HG02642 (cell line): ENCODE results near the gene RILPL2.
"Not testable (repeated sequence)": the region's sequence is repeated elsewhere in the genome, so short reads cannot be mapped to it uniquely, and the experiment has no call there.

ENCODE experiments used
- ATAC-seq: cut with Tn5 transposase; IDR thresholded peaks from one replicate; pipeline ENCODE4 v1.9.1; 2021; ENCODE audit warnings: mild to moderate bottlenecking; ENCODE audit not compliant: unreplicated experiment, poor library complexity

Gene RILPL2

DNA sequence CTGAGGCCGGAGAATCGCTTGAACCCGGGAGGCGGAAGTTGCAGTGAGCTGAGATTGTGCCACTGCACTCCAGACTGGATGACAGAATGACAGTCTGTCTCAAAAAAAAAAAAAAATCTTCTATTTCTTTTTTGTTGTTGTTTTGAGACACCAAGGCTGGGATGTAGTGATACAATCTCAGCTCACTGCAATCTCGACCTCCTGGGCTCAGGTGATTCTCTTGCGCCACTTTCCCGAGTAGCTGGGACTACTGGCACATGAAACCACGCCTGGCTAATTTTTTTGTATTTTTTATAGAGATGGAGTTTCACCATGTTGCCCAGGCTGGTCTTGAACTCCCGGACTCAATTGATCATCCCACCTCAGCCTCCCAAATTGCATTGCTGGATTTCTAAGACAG is 14.2 kb upstream of the RILPL2 start:
- ATAC-seq: no peak

DNA sequence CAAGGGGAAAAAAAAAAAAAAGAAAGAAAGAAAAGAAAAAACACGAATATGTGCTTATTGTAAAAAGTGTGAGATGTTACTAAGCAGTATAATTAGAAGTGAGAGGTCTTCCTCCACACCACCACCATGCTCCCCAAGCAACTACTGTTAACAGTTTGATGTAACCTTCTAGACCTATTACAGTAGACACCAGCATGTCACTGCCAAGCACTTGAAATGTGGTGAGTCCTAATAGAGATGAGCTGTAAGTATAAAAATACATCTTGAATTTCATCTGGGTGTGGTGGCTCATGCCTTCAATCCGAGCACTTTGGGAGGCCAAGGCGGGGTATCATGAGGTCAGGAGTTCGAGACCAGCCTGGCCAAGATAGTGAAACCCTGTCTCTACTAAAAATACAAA is 13.4 kb upstream of the RILPL2 start:
- no peak for ATAC-seq

DNA sequence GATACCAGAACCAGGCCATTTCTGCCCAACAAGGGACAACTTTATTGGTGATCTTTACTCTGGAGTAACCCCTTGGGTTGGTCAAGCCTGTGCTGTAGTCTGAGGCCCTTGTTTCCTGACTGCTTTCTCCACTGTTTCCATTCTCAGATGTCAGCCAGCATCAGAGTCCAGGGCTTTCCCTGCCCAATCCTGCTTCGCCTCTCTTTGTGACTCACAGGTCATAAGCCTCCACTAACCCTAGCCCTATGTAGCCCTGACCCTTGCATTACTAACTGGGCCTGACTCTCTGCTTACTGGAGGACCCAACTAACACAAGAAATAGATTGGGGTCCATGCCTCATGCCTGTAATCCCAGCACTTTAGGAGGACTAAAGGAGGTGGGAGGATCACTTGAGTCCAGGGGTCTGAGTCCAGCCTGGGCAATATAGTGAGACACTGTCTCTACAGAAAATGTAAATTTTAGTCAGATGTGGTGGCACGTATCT is 12.8 kb upstream of the RILPL2 start:
- no peak for ATAC-seq

DNA sequence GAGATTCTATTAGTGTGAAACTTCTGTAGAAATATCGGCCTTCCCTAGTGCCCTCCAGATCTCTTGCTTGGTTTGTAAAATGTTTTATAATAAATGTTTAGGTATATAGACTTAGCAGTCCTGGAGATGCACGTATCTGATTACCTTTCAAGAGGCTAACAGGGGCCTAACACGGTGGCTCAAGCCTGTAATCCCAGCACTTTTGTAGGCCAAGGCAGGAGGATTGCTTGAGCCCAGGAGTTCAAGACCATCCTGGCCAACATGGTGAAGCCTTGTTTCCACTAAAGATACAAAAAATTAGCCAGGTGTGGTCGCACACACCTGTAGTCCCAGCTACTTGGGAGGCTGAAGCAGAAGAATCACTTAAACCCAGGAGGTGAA is 9.8 kb upstream of the RILPL2 start:
- ATAC-seq: no peak

DNA sequence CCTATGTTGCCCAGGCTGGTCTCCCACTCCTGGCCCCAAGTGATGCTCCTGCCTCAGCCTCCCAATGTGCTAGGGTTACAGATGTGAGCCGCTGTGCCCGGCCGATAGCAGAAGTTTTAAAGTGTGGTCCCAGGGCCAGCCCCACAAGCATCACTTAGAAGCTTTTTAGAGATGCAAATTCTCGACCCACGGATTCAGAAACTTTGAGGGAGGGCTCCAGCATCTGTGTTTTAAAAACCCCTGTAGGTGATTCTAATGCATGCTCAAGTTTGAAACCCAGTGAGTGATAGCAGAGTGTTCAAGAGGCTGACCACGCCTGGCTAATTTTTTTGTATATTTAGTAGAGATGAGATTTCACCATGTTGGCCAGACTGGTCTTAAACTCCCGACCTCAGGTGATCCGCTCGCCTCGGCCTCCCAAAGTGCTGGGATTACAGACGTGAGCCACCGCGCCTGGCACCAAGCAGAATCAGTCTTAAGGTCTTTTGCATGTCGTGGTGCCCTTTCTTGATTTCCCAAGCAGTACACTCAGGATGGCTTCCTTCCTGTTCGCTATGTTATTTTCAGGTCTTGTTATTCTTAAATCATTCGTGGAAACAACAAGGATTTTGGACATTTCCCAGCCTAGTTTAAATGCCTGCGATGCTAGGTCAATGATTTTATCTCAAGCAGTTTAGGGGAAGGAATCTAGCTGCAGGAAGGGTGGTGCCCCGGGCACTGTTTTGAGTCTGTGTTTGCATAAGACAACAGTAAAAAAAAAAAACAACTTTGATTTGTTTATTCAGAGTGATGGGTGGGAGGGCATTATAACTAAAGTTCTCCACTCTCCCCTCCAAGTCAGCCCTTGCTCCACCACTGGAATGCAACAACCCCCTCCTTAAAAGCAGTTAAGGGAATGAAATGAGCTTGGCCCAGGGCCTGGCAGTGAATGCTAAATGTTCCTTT is 9.2 kb upstream of the RILPL2 start:
- ATAC-seq: no peak

DNA sequence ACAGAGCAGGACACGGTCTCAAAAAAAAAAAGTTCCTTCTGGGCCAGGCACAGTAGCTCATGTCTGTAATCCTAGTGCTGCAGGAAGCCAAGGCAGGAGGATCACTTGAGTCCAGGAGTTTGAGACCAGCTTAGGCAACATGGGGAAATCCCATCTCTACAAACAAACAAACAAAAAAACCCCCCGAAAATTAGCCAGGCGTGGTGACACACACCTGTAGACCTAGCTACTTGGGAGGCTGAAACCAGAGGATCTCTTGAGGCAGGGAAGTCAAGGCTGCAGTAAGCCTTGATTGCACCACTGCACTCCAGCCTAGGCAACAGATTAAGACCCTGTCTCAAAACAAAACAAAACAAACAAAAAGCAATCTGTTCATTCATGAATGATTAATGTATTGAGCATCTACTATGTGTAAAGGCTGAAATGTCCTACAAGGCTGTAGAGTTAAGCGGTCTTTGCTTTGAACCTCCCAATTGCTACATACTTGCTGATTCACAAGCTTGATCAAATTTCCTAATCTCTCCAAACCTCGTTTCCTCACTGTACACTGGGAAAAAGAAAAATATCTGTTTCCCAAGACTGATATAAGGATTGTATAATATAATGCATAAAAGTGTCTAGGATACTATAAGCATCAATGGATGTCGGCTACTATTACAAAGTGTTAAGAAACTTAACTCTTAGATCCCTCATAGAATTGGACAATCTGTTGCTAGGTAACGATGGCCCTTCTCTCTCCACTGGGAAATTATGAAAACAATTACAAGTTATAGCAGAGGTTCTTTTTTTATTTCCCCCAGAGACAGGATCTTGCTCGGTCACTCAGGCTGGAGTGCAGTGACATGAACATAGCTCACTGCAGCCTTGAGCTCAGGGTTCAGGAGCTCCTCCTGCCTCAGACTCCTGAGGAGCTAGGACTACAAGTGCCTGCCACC is 7.9 kb upstream of the RILPL2 start:
- ATAC-seq: no peak

DNA sequence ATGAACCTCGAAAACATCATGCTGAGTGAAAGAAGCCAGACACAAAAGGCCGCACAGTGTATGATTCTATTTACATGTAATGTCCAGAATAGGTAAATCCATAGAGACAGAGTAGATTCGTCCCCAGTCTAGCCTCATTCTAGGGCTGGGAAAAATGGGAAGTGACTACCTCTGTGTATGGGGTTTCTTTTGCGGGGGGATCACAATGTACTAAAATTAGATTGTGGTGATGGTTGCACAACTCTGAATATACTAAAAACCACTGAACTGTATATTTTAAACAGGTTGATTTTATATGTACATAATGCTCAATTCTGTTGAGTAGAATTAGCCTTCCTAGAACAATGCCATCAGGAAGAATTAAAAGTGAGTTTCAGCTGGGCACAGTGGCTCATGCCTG is 6.3 kb upstream of the RILPL2 start:
- ATAC-seq: no peak

DNA sequence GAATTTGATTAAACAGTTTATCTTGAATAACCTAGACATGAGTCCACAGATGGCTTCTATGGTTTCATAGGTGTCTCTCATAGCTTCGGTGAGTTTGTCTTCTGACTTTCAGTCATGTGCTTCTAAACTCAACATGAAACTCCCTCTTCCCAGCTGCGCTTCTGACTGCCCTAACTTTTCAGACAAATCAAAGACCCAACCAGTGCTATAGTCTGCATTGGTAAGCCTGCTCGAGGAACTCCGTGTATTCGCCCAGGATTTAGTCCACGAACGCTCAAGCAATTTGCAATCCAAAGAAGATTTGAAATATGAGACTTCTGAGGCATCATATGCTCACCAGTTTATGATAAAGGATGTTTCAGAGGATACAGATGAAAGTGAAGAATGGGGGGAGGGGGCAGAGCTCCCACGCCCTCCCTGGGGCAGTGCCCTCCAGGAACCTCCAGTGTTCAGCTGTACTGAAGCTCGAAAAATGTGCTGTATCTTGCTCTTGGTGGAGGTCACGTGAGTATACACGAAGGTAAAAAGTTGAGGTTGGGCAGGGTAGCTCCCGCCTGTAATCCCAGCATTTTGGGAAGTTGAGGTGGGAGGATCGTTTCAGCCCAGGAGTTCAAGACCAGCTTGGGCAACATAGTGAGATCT is 5.2 kb upstream of the RILPL2 start:
- peak; percentile 53 for ATAC-seq

DNA sequence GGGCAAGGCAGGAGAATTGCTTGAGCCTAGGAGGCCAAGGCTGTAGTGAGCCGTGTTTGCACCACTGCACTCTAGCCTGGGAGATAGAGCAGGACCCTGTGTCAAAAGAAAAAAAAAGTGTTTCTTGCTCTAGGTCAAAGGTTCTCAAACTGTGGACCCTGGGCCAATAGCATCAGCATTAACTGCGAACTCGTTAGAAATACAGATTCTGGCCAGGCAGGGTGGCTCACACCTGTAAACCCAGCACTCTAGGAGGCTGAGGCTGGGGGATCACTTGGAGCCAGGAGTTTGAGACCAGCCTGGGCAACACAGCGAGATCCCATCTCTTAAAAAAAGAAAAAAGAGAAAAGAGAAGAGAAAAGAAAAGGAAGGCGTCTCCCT is 858 bp downstream of the RILPL2 start:
- no peak for ATAC-seq

DNA sequence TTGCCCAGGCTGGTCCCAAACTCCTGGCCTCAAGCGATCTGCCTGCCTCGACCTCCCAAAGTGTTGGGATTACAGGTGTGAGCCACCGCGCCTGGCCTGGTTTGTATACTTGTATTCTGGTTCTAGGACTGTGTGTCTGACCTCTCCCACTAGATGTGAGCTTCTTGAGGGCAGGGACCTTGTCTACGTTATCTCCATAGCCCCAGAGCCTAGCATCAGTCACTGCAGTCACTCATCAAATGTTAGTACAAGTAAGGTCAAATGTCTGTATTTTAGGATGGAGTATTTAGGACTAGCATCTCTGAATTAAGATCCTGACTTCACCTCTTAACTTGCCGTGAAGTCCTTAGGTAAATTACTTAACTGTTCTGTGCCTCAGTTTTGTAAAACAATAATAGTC is 2.9 kb downstream of the RILPL2 start:
- no peak for ATAC-seq

DNA sequence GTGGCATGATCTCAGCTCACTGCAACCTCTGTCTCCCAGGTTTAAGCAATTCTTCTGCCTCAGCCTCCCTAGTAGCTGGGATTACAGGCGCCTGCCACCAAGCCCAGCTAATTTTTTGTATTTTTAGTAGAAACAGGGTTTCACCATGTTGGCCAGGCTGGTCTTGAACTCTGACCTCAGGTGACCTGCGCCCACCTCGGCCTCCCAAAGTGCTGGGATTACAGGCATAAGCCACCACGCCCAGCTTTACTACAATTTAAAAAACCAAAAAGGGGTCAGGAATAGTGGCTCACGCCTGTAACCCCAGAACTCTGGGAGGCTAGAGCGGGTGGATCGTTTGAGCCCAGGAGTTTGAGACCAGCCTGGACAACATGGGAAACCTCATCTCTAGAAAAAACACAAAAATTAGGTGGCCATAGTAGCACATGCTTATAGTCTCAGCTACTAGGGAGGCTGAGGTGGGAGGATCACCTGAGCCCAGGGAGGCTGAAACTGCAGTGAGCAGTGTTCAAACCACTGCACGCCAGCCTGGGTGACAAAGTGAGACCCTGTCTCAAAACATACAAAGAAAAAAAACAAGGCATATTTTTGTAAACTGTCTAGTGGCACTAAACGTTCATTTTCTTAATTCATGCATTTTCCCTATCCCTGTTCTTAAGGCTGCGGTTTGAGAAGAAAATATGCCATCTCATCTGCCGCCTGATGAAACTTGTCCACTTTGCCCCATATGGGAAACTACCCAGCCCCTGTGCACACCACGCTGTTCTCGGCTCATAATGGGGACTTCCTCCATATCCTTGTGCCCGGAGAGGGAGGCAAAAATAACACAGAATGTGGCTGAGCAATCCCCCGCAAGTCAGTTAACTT is 4.3 kb downstream of the RILPL2 start:
- not testable (repeated sequence) for ATAC-seq

DNA sequence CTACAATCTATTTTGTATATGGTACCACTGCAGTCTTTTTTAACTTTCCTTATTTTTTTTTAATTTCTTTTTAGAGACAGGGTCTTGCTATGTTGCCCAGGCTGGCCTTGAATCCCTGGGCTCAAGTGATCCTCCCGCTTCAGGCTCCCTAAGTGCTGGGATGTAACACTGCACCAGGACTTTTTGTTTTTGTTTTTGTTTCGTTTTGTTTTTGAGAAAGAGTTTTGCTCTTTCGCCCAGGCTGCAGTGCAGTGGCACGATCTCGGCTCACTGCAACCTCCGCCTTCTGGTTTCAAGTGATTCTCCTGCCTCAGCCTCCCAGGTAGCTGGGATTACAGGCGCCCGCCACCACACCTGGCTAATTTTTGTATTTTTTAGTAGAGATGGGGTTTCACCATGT is 7.4 kb downstream of the RILPL2 start:
- not testable (repeated sequence) for ATAC-seq

DNA sequence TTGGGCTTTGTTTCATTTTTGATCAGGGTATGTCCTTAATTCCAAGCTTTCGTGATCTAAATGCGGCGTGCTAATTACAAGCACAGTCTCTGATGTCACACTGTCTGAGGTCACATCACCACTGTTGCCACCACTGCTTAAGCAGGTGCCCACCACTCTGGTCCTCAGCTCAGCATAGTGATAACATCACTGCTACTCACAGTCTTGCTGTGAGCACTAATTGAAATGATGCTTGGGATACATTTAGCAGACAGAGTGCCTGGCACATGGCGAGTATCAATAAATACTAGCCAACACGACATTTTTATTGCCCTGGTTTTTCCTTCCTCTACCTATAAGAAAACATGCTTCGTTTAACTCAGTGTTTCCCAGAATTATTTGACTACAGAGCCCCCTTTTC is 7.9 kb downstream of the RILPL2 start:
- no peak for ATAC-seq

DNA sequence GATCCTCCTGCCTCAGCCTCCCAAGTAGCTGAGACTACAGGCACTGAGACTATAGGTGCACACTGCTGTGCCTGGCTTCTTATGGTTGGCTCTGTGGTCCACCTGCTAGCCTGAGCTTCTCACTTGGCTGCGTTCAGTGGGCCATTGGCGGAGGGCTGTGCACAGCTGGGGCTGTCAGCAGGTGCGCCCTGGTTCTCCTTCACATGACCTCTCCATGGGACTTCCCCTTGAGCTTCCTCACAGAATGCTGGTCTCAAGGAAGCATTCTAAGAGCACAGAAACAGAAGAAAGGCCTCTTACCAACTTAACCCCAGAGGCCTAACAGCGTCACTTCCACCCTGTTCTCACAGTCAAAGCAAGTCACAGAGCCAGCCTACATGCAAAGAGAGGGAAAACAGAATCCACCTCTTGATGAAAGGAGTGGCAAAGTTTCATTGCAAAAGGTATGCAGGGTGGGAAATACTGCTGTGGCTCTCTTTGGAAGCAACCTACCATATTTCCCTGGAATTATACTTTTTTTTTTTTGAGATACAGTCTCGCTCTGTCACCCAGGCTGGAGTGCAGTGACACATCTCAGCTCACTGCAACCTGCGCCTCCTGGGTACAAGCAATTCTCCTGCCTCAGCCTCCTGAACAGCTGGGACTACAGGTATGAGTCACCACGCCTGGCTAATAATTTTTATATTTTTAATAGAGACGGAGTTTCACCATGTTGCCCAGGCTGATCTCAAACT is 9.3 kb downstream of the RILPL2 start:
- peak; percentile 94 for ATAC-seq

DNA sequence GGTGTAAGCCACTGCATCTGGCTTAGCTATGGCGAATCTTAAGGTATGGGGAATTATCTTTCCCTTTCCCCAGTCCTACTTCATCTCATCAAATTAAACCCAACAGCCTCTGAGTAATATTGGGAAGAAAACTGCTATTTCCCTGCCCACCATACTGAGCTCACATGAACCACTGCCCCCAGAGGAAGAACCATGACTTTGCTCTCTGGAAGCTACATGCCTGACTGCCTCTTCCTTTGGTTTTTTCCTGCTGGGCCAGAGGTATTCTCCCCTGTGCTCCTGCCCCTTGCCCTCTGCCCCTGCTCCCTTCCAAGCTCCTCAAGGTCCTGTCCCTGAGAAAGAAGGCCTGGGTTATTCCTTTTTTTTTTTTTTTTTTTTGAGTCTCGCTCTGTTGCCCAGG is 15.2 kb downstream of the RILPL2 start:
- ATAC-seq: no peak

DNA sequence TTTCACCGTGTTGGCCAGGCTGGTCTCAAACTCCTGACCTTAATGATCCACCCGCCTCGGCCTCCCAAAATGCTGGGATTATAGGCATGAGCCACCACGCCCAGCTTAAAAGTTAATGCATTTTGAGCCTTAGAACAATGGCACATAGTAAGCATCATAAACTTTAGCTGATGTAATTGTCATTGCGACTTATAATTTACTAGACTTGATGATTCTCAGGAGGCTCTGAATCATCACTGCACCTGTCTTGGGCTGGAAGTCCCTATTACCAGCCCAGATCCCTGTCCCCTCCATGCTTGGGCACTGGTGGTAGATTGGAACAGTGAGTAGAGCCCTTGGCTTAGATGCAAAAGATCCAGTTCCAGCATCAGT is 26.5 kb downstream of the RILPL2 start:
- ATAC-seq: no peak

DNA sequence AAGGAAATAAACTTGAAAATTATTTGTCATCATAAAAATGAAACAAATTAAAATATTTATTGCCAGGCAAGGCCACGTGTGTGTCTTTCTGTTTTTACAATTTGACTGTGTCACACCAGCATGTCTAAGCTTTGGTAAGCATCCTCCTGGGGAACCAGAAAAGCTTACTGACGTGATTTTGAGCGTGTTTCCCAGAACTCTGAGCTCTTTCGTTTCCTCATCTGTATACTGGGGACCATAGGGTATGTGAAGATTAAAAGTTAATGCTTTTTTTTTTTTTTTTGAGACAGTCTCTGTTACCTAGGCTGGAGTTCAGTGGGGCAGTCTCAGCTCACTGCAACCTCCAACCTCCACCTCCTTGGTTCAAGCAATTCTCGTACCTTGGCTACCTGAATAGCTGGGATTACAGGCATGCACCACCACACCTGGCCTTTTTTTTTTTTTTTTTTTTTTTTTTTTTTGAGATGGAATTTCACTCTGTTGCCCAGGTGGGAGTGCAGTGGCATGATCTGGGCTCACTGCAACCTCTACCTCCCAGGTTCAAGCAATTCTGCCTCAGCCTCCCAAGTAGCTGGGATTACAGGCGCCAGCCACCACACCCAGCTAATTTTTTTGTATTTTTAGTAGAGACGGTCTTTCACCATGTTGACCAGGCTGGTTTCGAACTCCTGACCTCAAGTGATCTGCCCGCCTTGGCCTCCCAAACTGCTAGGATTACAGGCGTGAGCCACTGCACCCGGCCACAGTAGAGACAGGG is 27.0 kb downstream of the RILPL2 start:
- not testable (repeated sequence) for ATAC-seq

DNA sequence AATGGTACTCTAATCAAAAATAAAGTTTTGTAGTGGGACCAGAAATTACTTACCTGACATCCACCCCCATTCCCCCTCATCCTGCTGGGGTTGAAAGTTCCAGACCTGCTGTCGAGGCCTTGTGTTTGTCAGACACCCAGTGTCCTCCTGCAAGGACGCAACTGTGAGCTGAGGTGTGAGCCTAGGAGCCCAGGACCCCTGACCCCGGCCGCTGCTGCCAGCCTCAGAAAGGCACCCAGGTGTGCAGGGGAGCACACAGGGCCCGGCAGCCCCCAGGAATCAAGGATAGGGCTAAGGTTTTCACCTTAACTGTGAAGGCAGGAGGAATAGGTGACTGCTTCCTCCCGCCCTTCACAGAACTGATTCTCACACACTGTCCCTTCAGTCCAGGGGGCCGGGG is 27.9 kb downstream of the RILPL2 start:
- not testable (repeated sequence) for ATAC-seq
